GM23248 (cell line): Measurements from ENCODE around the gene FEZ2.

Experiments
- EZH2 ChIP-seq: fragments of 200-600 bp; sonication (generic); IDR thresholded peaks from 2 replicates; pipeline ENCODE4 v1.6.1; 2018; ENCODE audit warnings: antibody characterized with exemption, mild to moderate bottlenecking; ENCODE audit not compliant: insufficient read depth, poor library complexity, severe bottlenecking
- EZH2phosphoT487 ChIP-seq: fragments of 200-600 bp; sonication (generic); IDR thresholded peaks from 2 replicates; pipeline ENCODE4 v1.6.1; 2018; ENCODE audit warnings: antibody characterized with exemption, moderate library complexity, mild to moderate bottlenecking, low read depth; ENCODE audit not compliant: insufficient read depth

GRCh38 chr2:36609507-36609906 lies 11.5 kb upstream of the FEZ2 start:
- no peak for TF ChIP-seq EZH2phosphoT487
- TF ChIP-seq EZH2: no peak
